Stimulated activated CD8-positive, alpha-beta memory T cell treated with anti-CD3 and anti-CD28 coated beads, Interleukin-15, amount 100 ng/mL, for 4 hours (primary cell): ENCODE results near the gene CAMKMT.

Experiments used
- DNase-seq, 2 donors: peaks; one replicate each; pipeline ENCODE4 v3.0.0-alpha.2; 2020; ENCODE audit warnings: low read depth in 2 of 2

The CAMKMT gene

DNA sequence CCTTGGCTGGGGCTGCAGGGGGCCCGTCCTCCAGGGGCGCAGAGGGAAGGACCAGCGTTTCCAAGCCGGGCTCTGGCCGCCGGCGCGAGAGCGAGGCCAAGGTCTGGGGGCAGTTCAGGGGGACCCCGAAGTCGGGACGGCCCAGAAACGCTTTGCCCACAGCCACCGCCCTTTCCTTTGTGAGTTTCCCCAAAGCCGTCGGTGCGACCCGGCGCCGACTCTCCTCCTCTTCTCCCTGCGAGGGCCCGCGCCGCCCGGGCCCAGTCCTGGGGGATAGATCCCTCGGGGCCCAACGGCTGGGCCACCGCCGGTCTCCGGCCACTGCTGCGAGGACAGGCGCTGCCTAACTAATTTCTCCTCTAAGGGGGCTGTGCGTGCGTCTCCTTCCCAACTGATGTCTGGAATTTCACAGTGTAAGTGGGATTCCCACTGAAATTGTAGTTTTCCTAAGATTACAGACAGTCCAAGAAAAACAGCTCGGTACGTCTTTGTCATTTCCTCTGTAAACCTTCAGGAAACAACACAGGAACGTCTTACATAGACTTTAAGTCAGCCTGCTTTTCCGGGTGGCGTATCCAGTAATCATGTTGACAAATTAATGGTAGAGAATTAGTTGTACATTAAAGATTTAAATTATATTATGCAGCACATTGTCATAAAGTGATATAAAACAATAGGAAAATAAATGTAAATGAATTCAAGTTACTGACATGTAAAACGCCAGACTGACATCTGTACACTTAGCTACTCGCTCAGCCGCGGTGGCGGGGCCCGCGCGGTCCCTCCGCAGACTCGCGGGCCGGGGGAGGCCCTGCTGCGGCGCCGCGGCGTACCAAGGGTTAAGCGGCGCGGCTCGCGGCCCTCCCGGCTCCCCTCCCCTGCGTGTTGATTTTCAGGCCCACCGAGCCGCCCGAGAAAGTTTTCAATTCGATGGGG is 440.4 kb downstream of the CAMKMT start:
- DNase-seq: no peak

- DNase-seq: no peak
Measured at GRCh38 chr2:44802777-44803424, 441.2 kb downstream of the CAMKMT start.

- DNase-seq: no peak
Measured at GRCh38 chr2:44804406-44805265, 442.9 kb downstream of the CAMKMT start.

- no peak for DNase-seq
Measured at GRCh38 chr2:44805401-44806235, 443.9 kb downstream of the CAMKMT start.

GRCh38 chr2:44807201-44808025 is 445.7 kb downstream of the CAMKMT start:
- no peak for DNase-seq

DNA sequence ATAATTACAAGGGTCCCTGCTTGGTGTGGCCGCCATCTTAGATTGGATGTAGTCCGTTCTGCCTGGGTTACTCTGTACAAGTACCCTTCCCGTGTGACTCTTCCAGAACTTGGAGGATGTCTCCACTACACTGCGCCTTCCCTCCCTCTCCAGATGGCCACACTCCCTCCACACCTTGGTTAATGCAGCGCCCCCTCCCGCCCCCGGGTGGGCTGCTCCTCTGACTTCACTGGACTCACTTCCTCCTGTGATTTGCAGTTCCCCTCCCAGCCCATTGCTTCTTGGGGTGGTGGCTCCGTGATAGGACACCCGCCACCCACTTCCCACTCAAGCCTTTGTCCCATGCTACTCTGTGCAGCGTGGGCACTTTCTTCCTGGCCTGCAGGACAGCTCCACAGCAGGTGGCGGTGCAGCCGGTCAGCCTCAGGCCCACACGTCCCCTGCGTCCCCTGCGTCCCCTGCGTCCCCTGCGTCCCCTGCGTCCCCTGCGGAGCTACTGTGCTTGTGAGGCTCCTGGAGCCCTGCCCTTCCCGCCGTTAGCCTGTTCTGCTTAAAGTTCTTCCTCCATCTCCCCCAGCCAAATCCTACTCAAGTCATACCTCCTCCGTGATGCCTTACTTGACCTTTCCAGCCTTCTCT is 449.3 kb downstream of the CAMKMT start:
- no peak for DNase-seq

DNA sequence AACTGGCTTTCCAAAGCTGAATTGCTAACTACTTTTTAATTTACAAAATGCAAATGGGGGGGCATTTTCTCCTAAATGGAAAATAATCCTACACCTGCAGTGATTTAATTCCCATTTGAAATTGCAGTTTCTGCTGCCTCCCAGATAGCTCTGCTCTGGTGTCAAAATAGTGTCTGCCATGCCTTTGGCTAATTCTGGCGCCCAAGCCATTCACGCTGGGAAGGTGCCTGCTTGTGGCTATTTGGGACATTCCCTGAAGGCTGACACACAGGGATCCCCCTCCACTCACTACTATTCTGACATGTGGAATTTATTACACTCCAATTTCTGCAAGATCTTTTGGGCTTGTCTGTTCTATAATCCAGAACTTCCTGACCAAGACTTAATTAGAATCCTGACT is 451.4 kb downstream of the CAMKMT start:
- no peak for DNase-seq

- DNase-seq: no peak
Measured at GRCh38 chr2:44813658-44814057, 451.9 kb downstream of the CAMKMT start.

- no peak for DNase-seq
Measured at GRCh38 chr2:44817256-44817655, 455.5 kb downstream of the CAMKMT start.

DNA sequence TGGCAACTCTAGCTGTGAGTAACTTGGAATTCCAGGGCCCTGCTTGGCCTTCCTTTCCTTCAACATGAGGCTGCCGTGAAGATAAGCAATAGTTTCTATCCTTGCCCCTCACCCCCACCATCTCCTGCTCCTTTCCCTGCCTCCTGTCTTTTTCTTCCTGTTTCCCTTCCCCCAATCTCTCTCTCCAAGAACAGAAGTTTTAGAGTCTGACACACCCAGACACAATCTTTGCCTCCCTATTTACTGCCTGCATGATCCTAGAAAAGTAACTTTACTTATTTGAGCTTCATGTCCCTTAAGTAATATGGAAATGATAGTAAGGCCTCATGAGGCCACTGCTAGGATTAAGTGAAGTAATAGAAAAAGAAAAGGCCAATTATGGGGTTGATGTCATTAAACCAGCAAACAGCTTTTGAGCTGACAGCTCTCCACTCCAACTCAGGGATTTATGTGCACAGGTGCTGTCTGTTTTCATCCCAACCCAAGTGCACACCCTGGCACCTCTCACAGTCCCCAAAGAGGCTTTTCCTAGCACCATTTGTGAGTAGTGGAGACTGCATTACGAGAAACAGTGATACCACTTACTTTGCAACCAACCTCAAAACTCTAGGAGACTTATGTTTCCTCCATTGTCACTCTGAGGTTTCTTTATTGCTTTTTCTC is 456.1 kb downstream of the CAMKMT start:
- no peak for DNase-seq

- no peak for DNase-seq
Measured at GRCh38 chr2:44819061-44819460, 457.3 kb downstream of the CAMKMT start.

GRCh38 chr2:44821500-44821899 is 459.8 kb downstream of the CAMKMT start:
- DNase-seq: no peak

DNA sequence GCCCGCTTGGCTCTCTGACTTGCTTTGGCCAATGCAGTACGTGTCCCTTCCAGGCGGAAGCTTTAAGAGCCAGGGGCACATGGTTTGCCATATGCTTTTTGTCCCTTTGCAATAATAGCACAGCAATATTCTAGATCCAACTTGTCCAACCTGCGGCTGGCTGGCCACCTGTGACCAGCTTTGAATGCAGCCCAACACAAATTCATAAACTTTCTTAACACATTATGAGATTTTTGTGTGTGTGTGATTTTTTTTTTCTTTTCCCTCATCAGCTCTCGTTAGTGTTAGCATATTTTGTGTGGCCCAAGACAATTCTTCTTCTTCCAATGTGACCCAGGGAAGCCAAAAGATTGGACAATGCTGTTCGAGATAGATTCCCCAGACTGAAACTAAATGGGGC is 460.4 kb downstream of the CAMKMT start:
- DNase-seq: no peak
